Body of pancreas (tissue), 4 donors: ENCODE measurements around the gene HIP1.

Experiments
- CTCF ChIP-seq, 7 experiments: fragments of 450-650 bp in 4 of 7; fragments of 200-600 bp in 3 of 7; sonication (generic) in 3 of 7; IDR thresholded peaks; one replicate each; pipeline ENCODE4 v1.5.1; 2016 to 2019; ENCODE audit warnings: antibody characterized with exemption in 7 of 7
- POLR2A ChIP-seq, 3 donors: fragments of 450-650 bp; IDR thresholded peaks; one replicate each; pipeline ENCODE4 v1.6.1; 2016; ENCODE audit warnings: antibody characterized with exemption in 3 of 3, mild to moderate bottlenecking in 2 of 3

- TF ChIP-seq CTCF (IDR thresholded peaks at IDR 0.05), result no peak
- no peak for TF ChIP-seq POLR2A (IDR thresholded peaks at IDR 0.05)
Measured at GRCh38 chr7:75534727-75535307, 203.9 kb downstream of the HIP1 start.
